Hepatocyte (in vitro differentiated cells): Measurements from ENCODE around the gene SPDYE1.

Experiments used
- EZH2 ChIP-seq: fragments of 200-600 bp; sonication (generic); IDR thresholded peaks from 2 replicates; pipeline ENCODE4 v1.6.1; 2016; ENCODE audit warnings: antibody characterized with exemption, mild to moderate bottlenecking, borderline replicate concordance
- EZH2phosphoT487 ChIP-seq: fragments of 200-600 bp; sonication (generic); IDR thresholded peaks from one replicate; pipeline ENCODE4 v1.6.1; 2018; ENCODE audit warnings: antibody characterized with exemption, mild to moderate bottlenecking, low read depth, moderate library complexity; ENCODE audit not compliant: unreplicated experiment, severe bottlenecking
- TF ChIP-seq, protein P1 (sequence below): fragments of 200-600 bp; sonication (generic); IDR thresholded peaks from 2 replicates; pipeline ENCODE4 v1.5.1; 2016; ENCODE audit warnings: antibody characterized with exemption, mild to moderate bottlenecking; ENCODE audit not compliant: poor library complexity

DNA sequence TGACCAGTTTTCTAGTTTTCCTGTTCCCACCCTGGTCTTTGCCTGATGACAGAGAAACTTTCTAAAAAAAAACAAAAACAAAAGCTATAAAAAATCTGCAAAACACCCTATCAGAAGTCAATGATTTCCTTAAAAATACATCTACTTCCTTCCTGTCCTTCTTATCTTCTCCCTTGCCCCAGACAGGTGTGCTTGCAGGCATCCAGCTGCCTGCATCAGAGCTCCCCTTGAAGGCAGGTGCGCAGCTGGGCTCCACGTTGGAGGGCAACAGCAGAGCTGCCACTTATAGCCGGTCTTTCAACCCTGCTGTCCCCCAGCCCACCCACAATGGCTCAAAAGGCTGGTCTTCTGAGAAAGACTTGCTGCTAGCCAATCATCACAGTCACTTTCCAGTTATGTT lies 41.7 kb upstream of the SPDYE1 start:
- TF ChIP-seq, protein P1, sequence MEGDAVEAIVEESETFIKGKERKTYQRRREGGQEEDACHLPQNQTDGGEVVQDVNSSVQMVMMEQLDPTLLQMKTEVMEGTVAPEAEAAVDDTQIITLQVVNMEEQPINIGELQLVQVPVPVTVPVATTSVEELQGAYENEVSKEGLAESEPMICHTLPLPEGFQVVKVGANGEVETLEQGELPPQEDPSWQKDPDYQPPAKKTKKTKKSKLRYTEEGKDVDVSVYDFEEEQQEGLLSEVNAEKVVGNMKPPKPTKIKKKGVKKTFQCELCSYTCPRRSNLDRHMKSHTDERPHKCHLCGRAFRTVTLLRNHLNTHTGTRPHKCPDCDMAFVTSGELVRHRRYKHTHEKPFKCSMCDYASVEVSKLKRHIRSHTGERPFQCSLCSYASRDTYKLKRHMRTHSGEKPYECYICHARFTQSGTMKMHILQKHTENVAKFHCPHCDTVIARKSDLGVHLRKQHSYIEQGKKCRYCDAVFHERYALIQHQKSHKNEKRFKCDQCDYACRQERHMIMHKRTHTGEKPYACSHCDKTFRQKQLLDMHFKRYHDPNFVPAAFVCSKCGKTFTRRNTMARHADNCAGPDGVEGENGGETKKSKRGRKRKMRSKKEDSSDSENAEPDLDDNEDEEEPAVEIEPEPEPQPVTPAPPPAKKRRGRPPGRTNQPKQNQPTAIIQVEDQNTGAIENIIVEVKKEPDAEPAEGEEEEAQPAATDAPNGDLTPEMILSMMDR, result no peak
- TF ChIP-seq EZH2 (no peak), EZH2phosphoT487 (no peak)
